ENCODE measurements around the gene TBC1D7.

- no peak for TF ChIP-seq GATA2 (IDR thresholded peaks at IDR 0.05; ENCODE audit: low read depth, low read length)
- no peak for TF ChIP-seq GATA3 (IDR thresholded peaks at IDR 0.05; ENCODE audit: low read depth, low read length)
Measured at GRCh38 chr6:13277231-13277630, 51.1 kb downstream of the TBC1D7 start.
